ENCODE data around the gene MOXD1.

DNA sequence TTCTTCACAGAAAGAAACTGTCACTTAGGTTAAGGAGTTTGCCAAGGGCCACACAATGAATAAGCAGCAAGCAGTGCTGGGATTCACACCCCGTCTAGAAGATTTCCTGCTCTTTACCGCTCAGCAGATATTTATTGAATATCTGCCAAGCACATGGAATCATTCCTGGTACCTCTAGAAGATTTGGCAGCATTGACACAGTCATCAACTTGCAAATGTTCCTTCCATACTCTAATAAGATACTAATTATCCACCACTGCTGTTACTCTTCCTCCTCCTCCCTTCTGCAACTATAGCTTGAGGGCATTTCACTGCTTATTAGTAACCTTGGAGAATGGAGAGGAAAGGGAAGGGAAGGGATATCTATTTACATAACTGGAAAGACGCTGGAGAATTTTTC, 13.0 kb downstream of the MOXD1 start:
- TF ChIP-seq, protein P1, sequence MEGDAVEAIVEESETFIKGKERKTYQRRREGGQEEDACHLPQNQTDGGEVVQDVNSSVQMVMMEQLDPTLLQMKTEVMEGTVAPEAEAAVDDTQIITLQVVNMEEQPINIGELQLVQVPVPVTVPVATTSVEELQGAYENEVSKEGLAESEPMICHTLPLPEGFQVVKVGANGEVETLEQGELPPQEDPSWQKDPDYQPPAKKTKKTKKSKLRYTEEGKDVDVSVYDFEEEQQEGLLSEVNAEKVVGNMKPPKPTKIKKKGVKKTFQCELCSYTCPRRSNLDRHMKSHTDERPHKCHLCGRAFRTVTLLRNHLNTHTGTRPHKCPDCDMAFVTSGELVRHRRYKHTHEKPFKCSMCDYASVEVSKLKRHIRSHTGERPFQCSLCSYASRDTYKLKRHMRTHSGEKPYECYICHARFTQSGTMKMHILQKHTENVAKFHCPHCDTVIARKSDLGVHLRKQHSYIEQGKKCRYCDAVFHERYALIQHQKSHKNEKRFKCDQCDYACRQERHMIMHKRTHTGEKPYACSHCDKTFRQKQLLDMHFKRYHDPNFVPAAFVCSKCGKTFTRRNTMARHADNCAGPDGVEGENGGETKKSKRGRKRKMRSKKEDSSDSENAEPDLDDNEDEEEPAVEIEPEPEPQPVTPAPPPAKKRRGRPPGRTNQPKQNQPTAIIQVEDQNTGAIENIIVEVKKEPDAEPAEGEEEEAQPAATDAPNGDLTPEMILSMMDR (IDR thresholded peaks at IDR 0.05; ENCODE audit: poor library complexity, severe bottlenecking) = no peak
- TF ChIP-seq MXI1 (conservative IDR thresholded peaks at IDR 0.05; ENCODE audit: poor library complexity, severe bottlenecking) (no peak), POLR2AphosphoS5 (IDR thresholded peaks at IDR 0.05) (no peak)
